GM20000 (cell line): Measurements from ENCODE around the gene CCT2.

Experiments used
- DNase-seq: peaks from one replicate; pipeline ENCODE4 v3.0.0; 2012; ENCODE audit warnings: low spot score
- TF ChIP-seq, protein P1 (sequence below): IDR thresholded peaks from 2 replicates; pipeline ENCODE4 v1.5.1; 2012; ENCODE audit warnings: mild to moderate bottlenecking, control low read depth; ENCODE audit errors: extremely low read depth, missing control alignments

The CCT2 gene

DNA sequence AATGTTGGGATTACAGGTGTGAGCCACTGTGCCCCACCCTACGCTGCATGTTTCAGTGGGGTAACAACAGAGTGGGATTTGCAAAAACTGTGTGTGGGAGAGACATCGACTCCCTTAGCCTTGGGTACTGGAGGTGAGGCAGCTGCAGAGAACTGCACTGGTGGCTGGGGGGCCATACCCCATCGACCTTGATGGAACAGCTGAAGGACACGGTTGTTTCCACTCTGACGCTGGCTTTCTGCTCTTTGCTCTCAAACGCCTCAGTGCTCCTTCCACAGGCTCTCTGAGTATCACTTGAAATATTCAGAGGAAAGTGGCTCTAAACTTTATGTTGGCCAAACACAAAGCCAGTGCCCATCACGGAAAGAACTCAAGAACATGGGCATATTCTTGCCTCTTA, 56.3 kb downstream of the CCT2 start:
- no peak for DNase-seq
- TF ChIP-seq, protein P1, sequence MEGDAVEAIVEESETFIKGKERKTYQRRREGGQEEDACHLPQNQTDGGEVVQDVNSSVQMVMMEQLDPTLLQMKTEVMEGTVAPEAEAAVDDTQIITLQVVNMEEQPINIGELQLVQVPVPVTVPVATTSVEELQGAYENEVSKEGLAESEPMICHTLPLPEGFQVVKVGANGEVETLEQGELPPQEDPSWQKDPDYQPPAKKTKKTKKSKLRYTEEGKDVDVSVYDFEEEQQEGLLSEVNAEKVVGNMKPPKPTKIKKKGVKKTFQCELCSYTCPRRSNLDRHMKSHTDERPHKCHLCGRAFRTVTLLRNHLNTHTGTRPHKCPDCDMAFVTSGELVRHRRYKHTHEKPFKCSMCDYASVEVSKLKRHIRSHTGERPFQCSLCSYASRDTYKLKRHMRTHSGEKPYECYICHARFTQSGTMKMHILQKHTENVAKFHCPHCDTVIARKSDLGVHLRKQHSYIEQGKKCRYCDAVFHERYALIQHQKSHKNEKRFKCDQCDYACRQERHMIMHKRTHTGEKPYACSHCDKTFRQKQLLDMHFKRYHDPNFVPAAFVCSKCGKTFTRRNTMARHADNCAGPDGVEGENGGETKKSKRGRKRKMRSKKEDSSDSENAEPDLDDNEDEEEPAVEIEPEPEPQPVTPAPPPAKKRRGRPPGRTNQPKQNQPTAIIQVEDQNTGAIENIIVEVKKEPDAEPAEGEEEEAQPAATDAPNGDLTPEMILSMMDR, result no peak

DNA sequence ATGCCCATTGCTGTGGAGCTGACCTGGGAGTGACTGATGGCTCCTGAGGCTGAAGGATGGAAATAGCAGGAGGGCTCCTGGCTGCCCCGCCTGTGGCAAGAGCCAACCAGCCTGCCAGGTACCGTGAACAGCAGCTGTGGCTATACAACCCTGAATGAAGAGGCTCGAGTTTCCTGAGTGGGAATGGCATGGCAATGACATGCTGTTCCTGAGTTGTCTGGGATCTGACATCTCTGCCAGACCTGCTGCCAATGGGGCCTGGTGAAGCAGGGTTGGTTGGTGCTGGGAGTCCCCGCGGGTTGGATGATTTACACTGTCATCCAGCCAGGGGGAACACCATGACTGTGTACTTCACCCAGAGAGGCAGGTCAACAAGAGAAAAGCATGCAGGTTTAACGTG, 57.3 kb downstream of the CCT2 start:
- DNase-seq, result no peak
- TF ChIP-seq, protein P1, result no peak

DNA sequence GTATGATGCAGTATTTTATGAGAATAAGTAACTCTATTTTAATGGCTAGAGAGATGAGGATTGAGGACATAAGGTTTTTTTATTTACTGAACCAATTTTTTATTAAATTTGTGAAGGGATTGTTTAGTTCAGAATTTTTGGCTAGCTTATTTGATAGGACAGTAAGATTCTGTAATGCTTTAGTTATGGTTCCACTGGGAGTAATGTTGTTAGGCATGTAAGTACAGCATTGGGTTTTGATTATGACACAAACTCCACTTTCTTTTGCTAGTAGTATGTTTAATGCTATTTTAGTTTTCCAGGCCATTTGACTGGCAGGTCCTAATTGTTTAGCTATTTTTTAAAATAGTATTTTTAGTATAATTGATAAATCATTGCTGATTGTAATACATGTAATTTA, 59.3 kb downstream of the CCT2 start:
- DNase-seq, result no peak
- TF ChIP-seq, protein P1, result no peak

DNA sequence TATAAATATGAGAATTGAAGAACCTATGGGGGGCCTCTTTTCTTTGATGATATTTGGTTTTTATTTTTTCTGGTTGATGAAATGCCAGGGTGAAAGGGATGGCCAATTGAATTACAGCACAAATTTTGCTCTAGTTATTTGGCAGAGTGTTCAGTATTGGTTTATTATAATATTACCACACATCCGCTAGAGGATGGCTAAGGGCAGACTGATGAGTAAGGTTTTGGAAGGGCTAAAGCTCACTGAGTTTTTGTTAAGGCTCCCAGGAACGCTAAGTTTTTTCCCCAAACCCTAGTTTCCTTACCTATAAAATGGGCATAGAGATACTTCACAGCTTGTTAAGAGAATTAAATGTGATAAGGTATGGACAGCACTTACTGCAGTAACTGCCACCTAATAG, 59.8 kb downstream of the CCT2 start:
- TF ChIP-seq, protein P1, result no peak
- no peak for DNase-seq

DNA sequence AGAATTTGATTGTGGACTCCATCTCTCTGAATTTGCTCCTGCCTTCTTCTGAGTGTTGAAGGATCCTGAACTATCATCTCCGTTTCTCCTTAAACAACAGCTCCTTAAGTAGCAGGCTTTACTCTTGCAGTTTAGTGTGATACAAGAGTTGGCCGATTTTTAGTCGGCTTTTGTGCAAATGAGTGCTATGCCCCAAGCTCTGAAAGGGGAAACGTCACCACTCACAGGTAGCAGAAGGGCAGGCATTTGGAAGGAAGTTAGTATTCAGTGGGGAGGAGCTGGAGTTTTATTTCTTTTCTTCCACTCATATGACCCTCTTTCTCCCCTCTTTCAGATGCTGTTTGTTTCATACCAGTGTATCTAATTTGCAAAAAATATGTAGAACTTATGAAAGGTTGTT, 61.9 kb downstream of the CCT2 start:
- DNase-seq, result no peak
- TF ChIP-seq, protein P1, result no peak

DNA sequence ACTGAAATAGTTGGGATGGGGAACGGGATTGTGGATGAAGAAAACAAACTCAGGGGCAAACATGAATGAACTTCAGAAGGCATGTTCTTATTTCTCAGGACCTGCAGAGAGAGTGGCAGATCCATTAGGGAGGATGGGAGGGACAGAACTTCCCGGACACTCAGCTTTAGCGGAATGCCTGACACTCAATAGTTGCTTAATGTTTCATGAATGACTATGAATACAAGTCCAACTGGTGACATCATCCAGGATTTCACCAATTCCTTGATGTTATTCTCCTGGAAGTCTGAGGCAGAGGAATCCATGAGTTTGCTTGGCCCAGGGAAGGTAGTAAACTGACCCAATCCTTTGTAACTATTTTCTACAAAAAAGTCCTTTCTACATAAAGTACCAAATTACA, 63.2 kb downstream of the CCT2 start:
- no peak for DNase-seq

DNA sequence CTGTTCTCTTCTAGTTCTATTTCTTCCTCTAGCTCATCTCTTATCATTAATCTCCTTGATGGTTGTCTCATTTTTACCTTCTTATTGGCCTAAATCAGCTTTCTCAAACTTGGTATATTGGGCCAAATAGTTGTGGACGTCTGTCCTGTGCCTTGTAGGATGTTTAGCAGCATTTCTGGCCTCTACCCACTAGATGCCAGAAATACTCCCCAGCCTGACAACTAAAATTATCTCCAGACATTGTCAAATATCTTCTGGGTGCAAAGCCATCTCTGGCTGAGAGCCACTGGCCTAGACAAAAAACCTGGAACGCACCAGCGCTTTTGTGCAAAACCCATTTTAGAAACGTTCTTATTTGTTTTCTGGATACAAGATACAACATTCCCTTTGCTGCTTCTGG, 64.3 kb downstream of the CCT2 start:
- TF ChIP-seq, protein P1, result no peak
- no peak for DNase-seq

More for the DNA sequence above, 63.2 kb downstream of the CCT2 start:
- TF ChIP-seq, protein P1, result no peak
